Body of pancreas (tissue), 4 donors: Measurements from ENCODE around the gene GOSR1.

ENCODE experiments used
- CTCF ChIP-seq, 7 experiments: fragments of 450-650 bp in 4 of 7; fragments of 200-600 bp in 3 of 7; sonication (generic) in 3 of 7; IDR thresholded peaks; one replicate each; pipeline ENCODE4 v1.5.1; 2016 to 2019; ENCODE audit warnings: antibody characterized with exemption in 7 of 7
- POLR2A ChIP-seq, 3 donors: fragments of 450-650 bp; IDR thresholded peaks; one replicate each; pipeline ENCODE4 v1.6.1; 2016; ENCODE audit warnings: antibody characterized with exemption in 3 of 3, mild to moderate bottlenecking in 2 of 3

- TF ChIP-seq CTCF (IDR thresholded peaks at IDR 0.05) (no peak), POLR2A (IDR thresholded peaks at IDR 0.05) (no peak)
Measured at GRCh38 chr17:30468465-30468864, 8.7 kb upstream of the GOSR1 start.
